HG03558 (cell line): ENCODE results near the gene CPSF6.
"Not testable (repeated sequence)": the region's sequence is repeated elsewhere in the genome, so short reads cannot be mapped to it uniquely, and the experiment has no call there.

Experiments
- ATAC-seq: cut with Tn5 transposase; IDR thresholded peaks from one replicate; pipeline ENCODE4 v1.9.1; 2021; ENCODE audit warnings: moderate number of reproducible peaks; ENCODE audit not compliant: unreplicated experiment; ENCODE audit errors: extremely low read depth

CPSF6 gene

DNA sequence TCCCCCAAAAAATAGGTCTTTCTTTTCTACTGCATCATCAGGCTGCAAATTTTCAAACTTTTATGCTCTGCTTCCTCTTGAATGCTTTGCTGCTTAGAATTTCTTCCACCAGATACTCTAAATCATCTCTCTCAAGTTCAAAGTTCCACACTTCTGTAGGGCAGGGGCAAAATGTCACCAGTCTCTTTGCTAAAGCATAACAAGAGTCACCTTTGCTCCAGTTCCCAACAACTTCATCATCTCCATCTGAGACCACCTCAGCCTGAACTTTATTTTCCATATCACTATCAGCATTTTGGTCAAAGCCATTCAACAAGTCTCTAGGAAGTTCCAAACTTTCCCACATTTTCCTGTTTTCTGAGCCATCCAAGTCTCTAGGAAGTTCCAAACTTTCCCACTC lies 77.4 kb downstream of the CPSF6 start:
- ATAC-seq: not testable (repeated sequence)

DNA sequence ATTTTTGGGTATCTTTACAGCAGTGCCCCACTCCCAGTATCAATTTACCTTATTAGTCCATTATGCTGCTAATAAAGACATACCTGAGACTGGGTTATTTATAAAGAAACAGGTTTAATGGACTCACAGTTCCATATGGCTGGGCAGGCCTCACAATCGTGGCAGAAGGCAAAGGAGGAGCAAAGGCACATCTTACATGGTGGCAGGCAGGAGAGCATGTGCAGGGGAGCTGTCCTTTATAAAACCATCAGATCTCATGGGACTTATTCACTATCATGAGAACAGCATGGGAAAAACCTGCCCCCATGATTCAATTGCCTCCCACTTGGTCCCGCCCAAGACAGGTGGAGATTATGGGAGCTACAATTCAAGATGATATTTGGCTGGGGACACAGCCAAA lies 77.9 kb downstream of the CPSF6 start:
- ATAC-seq: not testable (repeated sequence)

DNA sequence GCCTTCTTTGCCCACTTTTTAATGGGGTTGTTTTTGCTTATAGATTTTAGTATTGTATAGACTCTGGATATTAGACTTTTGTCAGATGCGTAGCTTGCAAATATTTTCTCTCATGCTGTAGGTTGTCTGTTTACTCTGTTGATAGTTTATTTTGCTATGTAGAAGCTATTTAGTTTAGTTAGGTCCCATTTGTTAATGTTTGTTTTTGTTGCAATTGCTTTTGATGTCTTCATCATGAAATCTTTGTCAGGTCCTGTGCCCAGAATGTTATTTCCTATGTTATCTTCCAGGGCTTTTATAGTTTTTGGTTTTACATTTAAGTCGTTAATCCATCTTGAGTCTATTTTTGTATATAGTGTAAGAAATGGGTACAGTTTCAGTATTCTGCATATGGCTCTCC lies 78.9 kb downstream of the CPSF6 start:
- no peak for ATAC-seq

DNA sequence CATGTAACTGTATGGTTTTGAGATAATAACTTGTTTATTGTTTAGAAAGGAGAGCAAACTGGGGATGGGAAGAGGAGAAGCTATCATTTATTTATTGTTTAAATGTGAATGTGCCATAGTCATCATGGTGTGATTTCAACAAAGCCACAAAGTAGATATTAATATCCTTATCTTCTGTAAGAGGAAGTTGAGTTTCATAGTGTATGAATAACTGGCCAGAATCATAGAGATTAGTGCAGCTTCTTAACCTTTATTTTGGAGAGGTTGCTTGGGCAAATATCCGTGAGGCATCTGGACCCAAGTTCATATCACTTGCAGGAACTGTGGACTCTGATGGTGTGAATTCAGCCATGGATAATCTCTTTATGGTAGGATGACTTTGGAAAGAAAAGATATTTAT lies 82.0 kb downstream of the CPSF6 start:
- no peak for ATAC-seq
